Thyroid gland (tissue), 4 donors: ENCODE measurements around the gene MCF2L.

Source experiments
- POLR2A ChIP-seq, 2 donors: fragments of 450-650 bp; IDR thresholded peaks; one replicate each; pipeline ENCODE4 v1.6.1; 2017; ENCODE audit warnings: antibody characterized with exemption in 2 of 2, mild to moderate bottlenecking in 2 of 2, moderate library complexity in 1 of 2
- TF ChIP-seq, protein P1 (sequence below), 6 experiments: fragments of 200-600 bp in 3 of 6; fragments of 450-650 bp in 3 of 6; sonication (generic) in 3 of 6; IDR thresholded peaks; one replicate each; pipeline ENCODE4 v1.5.1; 2016 to 2019; ENCODE audit warnings: antibody characterized with exemption in 6 of 6, mild to moderate bottlenecking in 2 of 6, inconsistent platforms in 1 of 6, moderate library complexity in 1 of 6

DNA sequence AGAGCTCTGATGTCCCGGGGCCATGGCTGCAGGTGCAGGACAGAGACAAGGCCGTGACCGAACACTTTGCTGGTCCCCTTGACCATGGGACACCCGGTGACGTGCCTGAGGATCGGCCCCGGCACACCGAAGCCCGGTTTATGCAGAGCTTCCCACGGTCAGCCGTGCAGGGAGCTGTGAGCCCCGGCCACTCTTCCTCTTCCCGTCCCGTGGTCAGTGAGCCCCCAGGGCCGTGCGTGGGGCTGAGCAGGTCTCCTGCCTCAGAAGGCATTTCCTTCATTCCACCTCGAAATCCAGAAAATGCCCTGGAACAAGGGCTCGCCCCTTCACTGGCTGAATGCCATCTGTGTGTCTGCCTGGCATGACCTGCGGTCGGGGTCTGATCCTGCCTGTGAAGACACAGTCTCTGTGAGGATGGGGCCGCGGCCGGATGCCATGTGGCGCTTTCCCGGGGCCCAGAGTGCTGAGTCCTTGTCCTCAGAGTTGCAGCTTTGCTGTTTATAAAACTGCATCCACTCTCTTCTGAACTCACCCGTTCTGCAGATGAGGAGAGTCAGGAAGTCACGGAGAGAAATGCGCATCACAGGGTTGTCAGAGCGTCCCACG, 16.9 kb downstream of the MCF2L start:
- TF ChIP-seq, protein P1, sequence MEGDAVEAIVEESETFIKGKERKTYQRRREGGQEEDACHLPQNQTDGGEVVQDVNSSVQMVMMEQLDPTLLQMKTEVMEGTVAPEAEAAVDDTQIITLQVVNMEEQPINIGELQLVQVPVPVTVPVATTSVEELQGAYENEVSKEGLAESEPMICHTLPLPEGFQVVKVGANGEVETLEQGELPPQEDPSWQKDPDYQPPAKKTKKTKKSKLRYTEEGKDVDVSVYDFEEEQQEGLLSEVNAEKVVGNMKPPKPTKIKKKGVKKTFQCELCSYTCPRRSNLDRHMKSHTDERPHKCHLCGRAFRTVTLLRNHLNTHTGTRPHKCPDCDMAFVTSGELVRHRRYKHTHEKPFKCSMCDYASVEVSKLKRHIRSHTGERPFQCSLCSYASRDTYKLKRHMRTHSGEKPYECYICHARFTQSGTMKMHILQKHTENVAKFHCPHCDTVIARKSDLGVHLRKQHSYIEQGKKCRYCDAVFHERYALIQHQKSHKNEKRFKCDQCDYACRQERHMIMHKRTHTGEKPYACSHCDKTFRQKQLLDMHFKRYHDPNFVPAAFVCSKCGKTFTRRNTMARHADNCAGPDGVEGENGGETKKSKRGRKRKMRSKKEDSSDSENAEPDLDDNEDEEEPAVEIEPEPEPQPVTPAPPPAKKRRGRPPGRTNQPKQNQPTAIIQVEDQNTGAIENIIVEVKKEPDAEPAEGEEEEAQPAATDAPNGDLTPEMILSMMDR (IDR thresholded peaks at IDR 0.05): no peak
- TF ChIP-seq POLR2A (IDR thresholded peaks at IDR 0.05): no peak
